HG02884 (cell line): ENCODE results near the gene LBP.
"Not testable (repeated sequence)": the region's sequence is repeated elsewhere in the genome, so short reads cannot be mapped to it uniquely, and the experiment has no call there.

Experiments
- ATAC-seq: cut with Tn5 transposase; IDR thresholded peaks from one replicate; pipeline ENCODE4 v1.9.1; 2021; ENCODE audit warnings: mild to moderate bottlenecking, moderate library complexity; ENCODE audit not compliant: unreplicated experiment

Gene LBP

DNA sequence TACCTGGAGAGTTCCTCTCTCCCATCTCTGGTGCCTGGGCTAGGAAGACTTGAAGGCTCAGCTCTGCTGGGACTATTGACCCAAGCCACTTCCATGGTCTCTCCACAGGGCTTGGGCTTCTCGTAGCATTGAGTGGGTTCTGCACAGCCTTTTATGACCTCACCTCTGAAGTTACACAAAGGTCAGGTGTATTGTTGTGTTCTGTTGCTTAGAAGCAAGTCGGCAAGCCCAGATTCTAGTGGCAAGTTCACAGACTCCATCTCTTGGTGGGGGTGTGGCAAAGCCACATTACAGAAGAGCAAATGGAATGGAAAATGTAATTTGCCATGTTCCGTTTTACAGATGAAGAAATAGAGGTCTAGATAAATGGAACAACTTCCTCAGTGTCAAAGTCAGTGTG is 28.9 kb upstream of the LBP start:
- no peak for ATAC-seq

DNA sequence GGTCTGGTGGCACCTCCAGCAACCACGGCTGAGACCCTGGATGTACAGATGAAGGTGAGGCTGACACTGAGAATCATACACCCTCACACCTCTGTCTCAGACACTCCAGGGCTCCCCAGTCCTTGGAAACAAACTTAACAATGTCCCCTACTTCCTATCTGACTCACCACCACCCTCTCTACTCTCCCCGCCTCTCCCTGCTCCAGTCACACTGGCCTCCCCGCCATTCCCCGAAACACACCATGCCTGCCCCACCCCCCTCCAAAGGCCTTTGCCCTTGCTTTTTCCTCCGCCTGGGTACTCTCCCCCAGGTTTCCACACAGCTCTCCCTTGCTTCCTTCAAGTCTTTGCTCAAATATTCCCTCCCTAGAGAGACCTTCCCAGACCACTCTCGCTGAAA is 26.1 kb upstream of the LBP start:
- no peak for ATAC-seq

GRCh38 chr20:38321959-38322598 is 24.2 kb upstream of the LBP start:
- ATAC-seq, result no peak

DNA sequence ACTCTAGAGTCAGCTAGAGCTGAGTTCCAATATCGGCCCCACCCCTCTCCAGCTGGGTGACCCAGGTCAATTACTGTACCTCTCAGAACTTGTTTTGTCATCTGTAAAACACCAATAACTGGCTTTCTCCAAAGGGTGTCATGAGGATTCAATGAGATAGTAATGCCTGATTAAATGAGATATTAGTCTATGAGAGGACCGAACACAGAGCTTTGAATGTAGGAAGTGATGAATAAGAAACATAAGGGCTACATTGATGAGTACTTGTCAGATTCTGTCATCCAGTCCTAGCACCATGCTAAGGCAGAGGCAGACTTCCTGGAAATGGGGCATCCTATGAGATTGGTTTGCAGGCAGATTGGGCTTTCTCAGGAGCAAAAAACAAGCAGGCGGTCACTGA is 22.1 kb upstream of the LBP start:
- ATAC-seq, result no peak

- ATAC-seq, result no peak
Observed at GRCh38 chr20:38325167-38325566, 21.1 kb upstream of the LBP start.

- no peak for ATAC-seq
Observed at GRCh38 chr20:38325905-38326304, 20.4 kb upstream of the LBP start.

- ATAC-seq, result no peak
Observed at GRCh38 chr20:38326309-38326708, 20.0 kb upstream of the LBP start.

DNA sequence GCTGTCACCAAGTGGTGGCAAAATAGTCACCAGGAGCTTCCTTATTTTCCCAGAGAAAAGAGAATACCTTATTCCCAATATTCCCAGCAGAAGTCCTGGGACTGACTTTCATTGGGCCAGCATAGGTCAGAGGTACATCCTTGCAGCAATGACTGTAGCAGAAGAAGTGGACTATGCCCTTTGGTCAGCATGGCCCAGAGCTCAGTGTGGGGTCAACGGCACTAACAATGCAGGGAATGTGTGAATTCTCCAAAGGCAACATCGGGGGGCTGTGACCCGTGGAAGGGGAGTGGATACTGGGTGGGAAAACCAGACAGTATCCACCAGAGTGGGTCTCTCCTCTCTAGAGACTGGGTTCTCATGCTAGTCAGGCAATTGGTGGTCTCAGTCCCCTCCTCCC is 15.6 kb upstream of the LBP start:
- no peak for ATAC-seq

DNA sequence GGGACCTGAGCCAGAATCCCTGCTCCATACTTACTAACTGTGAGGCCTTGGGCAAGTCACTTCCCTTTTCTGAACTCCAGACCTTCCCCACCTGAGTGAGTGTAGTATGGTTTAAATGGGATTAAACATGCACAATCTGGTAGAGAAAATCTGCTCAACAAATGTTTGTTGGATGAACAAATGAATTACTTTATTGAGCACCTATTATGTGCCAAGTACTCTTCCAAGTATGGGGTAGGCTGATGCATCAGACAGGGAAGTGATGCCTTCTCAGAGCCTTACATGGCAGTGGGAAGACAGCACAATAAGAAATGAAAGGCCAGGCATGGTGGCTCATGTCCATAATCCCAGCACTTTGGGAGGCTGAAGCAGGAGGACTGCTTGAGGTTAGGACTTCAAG is 15.0 kb upstream of the LBP start:
- no peak for ATAC-seq

GRCh38 chr20:38331814-38332213 is 14.5 kb upstream of the LBP start:
- ATAC-seq, result no peak

GRCh38 chr20:38334016-38334415 is 12.3 kb upstream of the LBP start:
- no peak for ATAC-seq

DNA sequence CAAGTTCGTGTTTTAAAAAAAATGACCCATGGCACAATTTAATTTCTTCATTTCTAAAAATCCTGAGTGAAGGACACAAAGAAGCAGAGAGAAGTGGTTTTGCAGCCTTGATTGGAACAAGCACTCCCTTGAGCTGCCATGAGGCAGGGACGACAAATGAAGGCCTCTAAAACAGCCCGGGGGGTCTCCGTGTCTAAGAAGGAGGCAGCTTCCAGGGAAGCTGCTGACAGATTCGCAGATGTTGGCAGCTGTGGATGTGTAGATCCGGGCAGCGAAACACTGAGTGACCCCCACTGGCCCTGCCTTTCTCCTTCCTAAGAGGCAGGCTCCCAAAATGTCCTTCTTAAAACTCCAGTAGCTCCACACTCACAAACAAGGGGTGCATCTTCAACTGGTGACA is 9.6 kb upstream of the LBP start:
- no peak for ATAC-seq

DNA sequence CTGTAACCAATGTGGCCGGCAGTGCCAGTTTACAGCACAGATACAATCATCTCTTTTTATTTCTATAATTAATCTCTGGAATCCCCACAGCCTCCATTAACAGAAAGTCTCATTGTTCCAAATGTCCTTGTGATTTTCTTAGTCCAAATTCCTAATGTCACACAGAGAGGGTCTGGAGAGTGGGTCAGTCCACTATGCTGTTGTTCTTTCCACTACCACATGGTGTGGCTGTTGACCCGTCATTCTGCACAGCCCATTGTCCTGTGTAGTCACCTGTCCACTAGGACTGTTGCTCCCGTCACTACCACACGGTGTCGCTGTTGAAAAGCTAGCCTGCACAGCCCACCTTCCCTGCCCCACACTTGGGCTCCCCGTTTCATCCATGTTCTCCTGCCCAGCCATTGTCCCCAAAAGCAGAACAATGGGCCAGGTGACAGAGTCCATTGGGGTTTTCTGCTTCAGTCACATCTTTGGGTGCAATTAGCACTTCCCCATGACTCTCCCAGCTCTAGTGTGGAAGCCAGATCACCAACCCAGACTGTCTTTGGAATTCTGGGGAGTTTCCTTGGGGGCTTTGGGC is 8.6 kb upstream of the LBP start:
- no peak for ATAC-seq

GRCh38 chr20:38338849-38339520 is 7.3 kb upstream of the LBP start:
- ATAC-seq, result no peak

DNA sequence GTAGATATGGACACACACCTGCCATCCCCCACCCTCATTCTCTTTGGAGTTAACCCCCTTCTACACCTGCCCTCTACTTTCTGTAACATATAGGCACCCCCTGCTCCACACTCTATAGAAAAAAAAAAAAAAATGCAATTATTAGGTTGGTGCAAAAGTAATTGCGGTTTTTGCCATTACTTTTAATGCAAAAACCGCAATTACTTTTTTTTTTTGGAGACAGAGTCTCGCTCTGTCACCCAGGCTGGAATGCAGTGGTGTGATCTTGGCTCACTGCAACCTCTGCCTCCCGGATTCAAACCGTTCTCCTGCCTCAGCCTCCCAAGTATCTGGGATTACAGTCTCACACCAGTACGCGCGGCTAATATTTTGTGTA is 6.8 kb upstream of the LBP start:
- ATAC-seq, result not testable (repeated sequence)

- ATAC-seq, result no peak
Observed at GRCh38 chr20:38339997-38340396, 6.3 kb upstream of the LBP start.

DNA sequence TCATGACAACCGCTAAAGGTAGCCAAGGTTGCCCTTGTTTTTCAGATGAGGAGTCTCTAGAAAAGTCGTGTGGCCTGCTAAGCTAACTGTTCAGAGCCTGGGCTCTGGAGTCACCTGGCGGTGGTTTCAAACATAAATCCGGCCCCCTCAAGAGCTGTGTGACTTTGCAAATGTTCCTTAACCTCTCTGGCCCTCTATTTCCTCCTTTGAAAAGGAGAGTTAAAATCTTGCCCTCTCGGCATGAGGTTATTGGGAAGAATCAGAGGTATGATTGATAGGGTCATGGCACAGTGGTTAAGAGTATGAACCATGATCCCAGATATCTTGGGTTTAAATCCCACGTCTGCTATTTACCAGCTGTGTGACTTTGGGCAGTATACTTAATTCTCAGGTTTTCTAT is 5.6 kb upstream of the LBP start:
- no peak for ATAC-seq

DNA sequence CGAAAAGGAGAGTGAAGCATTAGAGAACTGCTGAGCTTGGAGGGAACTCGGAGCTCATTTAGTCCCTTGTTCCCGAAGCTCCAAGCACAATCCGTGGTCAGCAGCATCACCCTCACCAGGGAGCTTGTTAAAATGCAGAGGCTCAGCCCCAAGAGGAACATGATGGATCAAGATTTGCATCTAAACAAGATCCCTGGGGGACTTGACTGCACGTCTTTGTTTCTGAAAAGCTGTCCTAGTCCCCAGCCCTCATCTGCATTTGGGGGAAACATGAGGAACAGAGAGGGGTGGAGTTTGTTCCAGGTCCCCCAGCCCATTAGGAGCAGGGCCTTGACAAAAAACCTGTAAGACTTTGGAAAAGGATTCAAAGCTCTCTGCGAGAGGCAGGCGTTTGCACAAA is 4.1 kb upstream of the LBP start:
- no peak for ATAC-seq

- no peak for ATAC-seq
Observed at GRCh38 chr20:38342713-38343310, 3.5 kb upstream of the LBP start.

- ATAC-seq, result no peak
Observed at GRCh38 chr20:38343311-38344106, 2.8 kb upstream of the LBP start.

DNA sequence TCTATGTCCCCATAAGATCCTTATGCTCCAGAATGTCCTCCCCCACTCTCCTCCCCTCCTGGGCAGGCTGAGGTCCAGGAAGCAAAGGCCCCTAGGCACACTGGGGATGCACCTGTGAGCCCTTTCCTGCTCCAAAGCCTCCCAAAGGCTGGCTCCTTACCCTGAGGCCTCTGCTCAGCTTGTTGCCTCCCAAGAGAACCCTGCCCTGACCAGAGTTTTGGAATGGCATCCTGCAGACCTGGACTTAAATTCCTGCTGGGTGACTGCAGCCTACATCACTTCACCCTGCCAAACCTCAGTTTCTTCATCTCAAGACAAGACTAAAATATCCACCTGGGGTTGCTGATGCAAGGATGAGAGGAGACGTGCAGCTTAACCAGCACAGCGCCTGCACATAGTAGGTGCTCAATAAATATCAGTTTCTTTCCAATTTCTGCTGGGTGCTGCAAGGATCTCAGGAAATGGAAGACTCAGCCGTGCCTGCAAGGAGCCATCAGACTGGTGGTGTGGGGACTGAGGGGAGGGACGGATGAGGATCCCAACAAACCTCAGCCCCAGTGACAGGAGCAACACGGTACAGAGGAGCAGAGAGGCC is 2.1 kb upstream of the LBP start:
- ATAC-seq, result no peak
